Hematopoietic multipotent progenitor cell treated with erythropoietin and hydrocortisone succinate and interleukin-3 and kit ligand, for 8 days (in vitro differentiated cells): ENCODE measurements around the gene AUTS2.

Experiments used
- DNase-seq: peaks from one replicate; pipeline ENCODE4 v3.0.0-alpha.2; 2015

Gene AUTS2

DNA sequence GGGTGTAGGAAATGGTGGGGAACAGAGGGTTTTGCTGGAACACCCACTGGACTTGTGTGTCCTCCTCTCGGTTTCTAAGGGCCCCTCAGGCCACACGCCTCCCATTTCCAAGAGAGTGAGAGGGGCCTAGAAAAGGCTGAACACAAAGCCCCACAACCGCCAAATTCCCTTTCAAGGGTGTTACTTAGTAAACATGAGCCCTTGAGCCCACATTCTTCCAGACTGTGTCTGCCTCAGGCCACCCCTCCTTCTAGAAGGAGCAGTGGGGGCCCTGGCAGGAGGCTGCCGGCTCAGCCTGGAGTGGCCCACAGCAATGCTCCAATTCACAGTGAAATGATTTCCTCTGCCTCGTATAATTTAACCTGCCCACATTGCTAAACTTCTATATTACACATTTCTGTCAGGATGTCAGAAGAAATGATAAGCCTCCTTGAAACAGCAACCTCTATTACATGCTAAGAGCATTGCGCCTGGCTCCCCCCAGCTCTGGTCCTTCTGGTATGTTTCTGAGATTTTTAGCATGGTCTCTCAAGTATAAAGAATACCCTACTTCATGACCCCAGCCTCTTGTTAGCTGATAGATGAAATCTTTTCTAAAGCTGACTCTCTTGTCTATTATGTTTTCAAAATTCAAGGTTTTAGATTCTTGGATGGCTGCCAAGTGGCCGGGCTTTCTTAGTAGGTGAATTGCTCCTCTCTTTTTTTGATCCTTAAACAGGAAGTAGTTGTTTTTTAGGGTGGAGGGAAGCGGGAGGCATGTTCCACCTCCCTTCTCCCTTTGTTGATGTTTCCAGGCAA is 859.8 kb downstream of the AUTS2 start:
- no peak for DNase-seq

GRCh38 chr7:70458745-70459144 is 860.5 kb downstream of the AUTS2 start:
- no peak for DNase-seq

GRCh38 chr7:70459546-70459945 is 861.3 kb downstream of the AUTS2 start:
- DNase-seq: no peak

GRCh38 chr7:70460071-70460470 is 861.8 kb downstream of the AUTS2 start:
- DNase-seq: no peak

DNA sequence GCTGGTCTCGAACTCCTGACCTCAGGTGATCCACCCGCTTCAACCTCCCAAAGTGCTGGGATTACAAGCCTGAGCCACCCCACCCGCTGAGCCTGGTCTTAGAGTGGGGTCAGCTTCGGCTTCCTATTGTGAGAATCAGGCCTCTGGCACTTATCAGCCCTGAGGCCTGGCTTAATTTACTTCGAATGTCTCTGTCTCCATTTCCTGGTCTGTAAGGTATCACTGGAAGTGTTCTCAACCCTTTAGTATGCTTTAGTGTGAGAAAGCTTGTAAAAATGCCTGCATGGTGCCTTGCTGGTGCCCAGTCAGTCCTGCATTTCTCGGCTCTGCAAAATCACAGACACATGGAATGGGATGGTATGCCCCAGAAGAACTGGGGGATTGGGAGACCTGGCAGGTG is 862.3 kb downstream of the AUTS2 start:
- no peak for DNase-seq

DNA sequence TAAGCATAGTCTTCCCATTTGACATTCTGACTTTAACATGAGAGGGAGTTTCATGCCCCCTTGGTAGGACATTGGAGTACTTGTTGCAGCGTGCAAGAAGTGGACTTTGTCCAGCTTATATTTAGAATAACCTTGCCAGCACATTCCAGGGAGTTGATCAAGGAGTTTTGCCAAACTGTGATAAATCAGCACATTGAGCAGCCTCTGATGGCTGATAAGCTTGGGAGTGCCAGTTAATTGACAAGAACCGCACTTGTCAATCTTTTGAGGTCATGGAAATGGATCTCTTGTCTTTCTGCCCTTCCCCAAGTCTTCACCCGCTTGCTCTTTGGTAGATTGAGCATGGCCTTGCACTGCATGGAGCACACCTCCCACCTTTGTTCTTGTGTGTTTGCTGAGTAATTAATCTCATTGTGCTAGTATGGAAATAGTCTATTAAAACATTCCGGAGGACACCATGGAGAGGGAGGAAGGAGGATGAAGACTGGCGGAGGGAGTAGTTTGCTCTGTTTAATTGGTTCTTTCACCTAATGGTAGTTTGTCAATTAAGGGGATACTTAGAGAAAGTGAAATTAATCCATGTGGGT is 865.2 kb downstream of the AUTS2 start:
- DNase-seq: no peak

GRCh38 chr7:70466725-70467364 is 868.6 kb downstream of the AUTS2 start:
- no peak for DNase-seq

DNA sequence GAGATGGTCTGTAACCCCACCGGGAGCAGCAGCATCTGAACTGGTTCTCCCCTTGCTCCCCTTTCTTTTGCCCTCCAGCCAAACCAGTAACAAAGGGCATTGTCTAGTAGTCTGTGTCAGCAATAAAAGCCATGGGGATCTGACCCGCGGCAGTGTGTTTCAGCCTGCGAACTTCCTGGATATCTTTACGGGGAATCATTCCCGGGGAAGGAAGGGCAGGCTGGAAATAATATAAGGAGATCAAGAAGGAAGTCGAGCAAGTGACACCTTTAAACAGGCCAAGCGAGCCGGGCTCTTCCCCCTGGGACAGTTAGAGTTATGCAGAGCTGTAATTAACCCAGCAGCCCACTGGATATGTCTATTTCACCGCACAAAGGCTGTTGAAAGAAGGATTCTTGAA is 872.5 kb downstream of the AUTS2 start:
- no peak for DNase-seq

DNA sequence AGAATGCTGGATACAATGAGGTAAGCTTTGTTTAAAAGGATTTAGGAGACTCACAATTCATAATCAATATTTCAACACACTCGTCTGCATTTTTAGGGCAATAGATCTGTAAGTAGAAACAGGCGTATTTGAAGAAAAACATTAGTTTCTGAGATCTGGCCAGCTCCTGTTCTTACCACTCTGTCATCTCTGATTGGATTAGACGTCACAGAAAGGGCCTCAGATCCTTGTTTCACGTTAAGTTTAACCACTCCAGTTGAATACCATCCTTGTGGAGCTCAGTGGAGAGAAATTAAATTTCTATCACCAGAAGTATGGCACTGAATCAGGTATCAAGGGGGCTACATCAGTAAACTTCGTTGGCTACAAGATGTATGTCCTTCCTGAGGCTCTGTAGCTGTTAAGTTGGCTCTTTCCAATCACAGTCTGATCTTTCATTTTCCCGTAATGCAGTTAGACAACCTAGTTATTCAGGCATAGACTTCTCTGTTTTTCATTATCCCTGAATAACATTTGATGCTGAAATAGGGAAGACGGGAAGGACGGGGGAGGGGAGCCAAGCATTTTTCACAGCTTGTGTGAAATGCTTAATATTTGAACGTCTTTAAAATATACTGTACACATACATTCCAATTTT is 874.4 kb downstream of the AUTS2 start:
- no peak for DNase-seq

DNA sequence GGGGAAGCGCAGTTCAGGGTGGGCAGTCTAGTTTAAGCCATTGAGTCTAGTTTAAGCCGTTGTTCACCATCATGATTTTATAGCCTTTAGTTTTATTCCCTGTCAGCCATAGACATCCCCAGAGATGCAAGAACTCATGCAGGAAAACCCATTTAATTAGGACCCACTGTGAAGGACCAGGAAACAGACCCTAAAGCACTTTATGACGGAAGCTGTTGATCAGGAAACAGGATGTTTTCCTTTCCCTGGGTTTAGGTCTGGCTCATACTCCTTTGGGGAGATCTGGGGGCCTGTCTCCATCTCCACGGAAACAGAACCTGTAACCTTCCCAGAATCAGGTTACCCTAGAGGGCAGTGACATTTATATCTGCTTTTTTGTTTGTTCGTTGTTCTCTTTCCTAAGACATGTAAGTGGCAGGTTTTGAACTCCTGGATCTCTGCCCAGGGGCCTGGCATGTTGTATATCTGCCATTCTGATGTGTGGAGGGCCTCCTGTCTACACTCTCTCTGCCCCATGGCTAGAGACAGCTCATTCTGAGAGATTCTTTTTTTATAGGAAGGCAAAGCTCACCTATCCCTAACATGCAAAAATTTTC is 876.5 kb downstream of the AUTS2 start:
- DNase-seq: no peak

- DNase-seq: no peak
Observed at GRCh38 chr7:70477036-70478010, 879.0 kb downstream of the AUTS2 start.

- DNase-seq: no peak
Observed at GRCh38 chr7:70479153-70480021, 881.1 kb downstream of the AUTS2 start.

GRCh38 chr7:70480927-70481569 is 882.8 kb downstream of the AUTS2 start:
- DNase-seq: no peak

- DNase-seq: no peak
Observed at GRCh38 chr7:70481570-70482123, 883.4 kb downstream of the AUTS2 start.

GRCh38 chr7:70484255-70484654 is 886.0 kb downstream of the AUTS2 start:
- DNase-seq: no peak

DNA sequence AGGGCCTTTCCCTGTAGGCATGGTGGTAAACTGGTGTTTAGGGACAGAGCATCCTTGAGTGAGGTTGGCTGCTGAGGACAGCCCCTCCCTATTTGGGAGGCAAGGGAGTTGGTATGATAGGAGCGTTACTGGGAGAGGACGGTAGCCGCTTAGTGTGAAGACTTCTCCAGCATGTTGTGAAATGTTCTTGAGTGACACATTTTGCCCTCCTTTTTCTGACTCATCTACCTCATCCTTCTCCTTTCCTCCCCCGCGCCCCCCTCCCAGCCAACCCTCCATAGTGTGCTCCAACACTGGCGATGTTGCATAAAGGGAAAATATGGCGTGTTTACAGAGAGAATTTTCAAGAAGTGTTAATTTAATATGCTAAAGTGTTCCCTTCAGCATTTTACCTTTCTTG is 888.7 kb downstream of the AUTS2 start:
- DNase-seq: no peak

GRCh38 chr7:70487428-70487827 is 889.2 kb downstream of the AUTS2 start:
- DNase-seq: no peak

DNA sequence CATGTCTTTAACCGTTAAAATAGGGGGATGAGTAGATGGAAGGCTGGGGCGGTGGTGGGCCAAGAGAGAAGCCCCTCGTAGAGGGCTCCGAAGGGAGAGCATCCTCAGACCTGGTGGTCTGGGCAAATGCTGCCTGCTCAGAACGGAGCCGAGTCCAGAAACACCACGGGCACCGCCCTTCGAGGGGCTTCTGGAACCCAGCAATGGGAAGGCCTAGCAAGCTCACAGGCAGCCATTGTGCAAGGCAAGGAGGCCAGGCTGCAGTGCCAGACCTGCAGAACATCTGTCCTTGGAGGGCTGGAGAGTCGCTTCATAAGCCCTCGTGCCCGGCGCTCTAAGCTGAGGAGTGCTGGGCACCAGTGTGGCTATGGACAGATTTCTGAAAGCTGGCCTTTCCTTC is 889.6 kb downstream of the AUTS2 start:
- no peak for DNase-seq

GRCh38 chr7:70489813-70490212 is 891.5 kb downstream of the AUTS2 start:
- no peak for DNase-seq

DNA sequence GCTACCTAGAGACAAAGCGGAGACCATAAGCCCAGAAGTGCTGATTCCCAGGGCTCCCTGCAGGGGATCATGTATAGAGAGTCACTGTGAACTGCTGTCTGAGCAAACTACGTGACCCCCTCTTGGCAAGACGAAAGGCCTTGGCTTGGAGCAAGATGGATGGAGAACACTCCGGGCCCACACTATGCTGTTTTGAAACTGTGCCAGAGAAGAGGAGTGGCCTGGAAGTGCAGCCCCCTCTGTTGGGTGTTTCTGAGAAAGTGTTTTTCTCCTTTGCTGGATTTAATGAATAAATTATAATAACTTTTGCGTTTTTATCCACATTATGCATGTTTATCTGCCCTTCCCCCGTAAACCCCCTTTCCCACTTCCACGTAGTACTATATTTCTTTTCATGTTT is 894.4 kb downstream of the AUTS2 start:
- DNase-seq: no peak
